Thyroid gland (tissue), 4 donors: ENCODE results near the gene ENAH. TPM values are rescaled to one million over a fixed set of nuclear protein-coding genes. Genes with fewer than 3 reads are reported as not detected.

Experiments
- DNase-seq, 2 donors: peaks; one replicate each; pipeline ENCODE4 v3.0.0-alpha.2; 2019
- H3K27ac ChIP-seq, 3 donors: fragments of 200-600 bp; sonication (generic); 1 replicate in 2 of 3; 2 replicates in 1 of 3; pipeline ENCODE4 v1.5.1; 2016 to 2019; ENCODE audit warnings: mild to moderate bottlenecking in 1 of 3, moderate library complexity in 1 of 3
- H3K27me3 ChIP-seq: fragments of 200-600 bp; sonication (generic); one replicate; pipeline ENCODE4 v1.5.1; 2019
- H3K36me3 ChIP-seq, 2 donors: fragments of 200-600 bp; sonication (generic); one replicate each; pipeline ENCODE4 v1.5.1; 2016 to 2019
- H3K4me1 ChIP-seq, 2 donors: fragments of 200-600 bp; sonication (generic); one replicate each; pipeline ENCODE4 v1.5.1; 2017 to 2019
- H3K4me3 ChIP-seq, 3 donors: fragments of 200-600 bp; sonication (generic); replicated peaks in 1 of 3; 1 replicate in 2 of 3; 2 replicates in 1 of 3; pipeline ENCODE4 v1.5.1; 2016; ENCODE audit warnings: mild to moderate bottlenecking in 1 of 3
- H3K9me3 ChIP-seq: fragments of 200-600 bp; sonication (generic); one replicate; pipeline ENCODE4 v1.5.1; 2017
- CTCF ChIP-seq, 6 experiments: fragments of 200-600 bp in 3 of 6; fragments of 450-650 bp in 3 of 6; sonication (generic) in 3 of 6; IDR thresholded peaks; one replicate each; pipeline ENCODE4 v1.5.1; 2016 to 2019; ENCODE audit warnings: antibody characterized with exemption in 6 of 6, mild to moderate bottlenecking in 2 of 6, inconsistent platforms in 1 of 6, moderate library complexity in 1 of 6
- POLR2A ChIP-seq, 2 donors: fragments of 450-650 bp; IDR thresholded peaks; one replicate each; pipeline ENCODE4 v1.6.1; 2017; ENCODE audit warnings: antibody characterized with exemption in 2 of 2, mild to moderate bottlenecking in 2 of 2, moderate library complexity in 1 of 2
- WGBS, 2 donors: methylation state at CpG; one replicate each; pipeline ENCODE4 v1.1.5; 2017; 5-methylcytosine and 5-hydroxymethylcytosine counted together
- intact Hi-C: fragments of 100-400 bp; cut with DNase I; formaldehyde crosslinking; loops from one replicate; pipeline ENCODE4 v1.15.1; 2023
- total RNA-seq, 4 donors: library from RNA; depleted of rRNA; stranded (reverse); fragments of >200 nt; gene quantifications; one replicate each; pipeline ENCODE4 v1.2.3, GENCODE V29; 2016

The ENAH gene
- total RNA-seq, 4 donors from 2014 or later = 24.5 to 31.4 (median 28.5) TPM

- no peaks in the 10 kb centered on the region for H3K27me3 ChIP-seq
- intact Hi-C loops = no loop called here
- no peak overlapping the region for H3K4me3 ChIP-seq
- H3K9me3 ChIP-seq = no peaks in the 10 kb centered on the region
- no peaks in the 10 kb centered on the region for H3K4me1 ChIP-seq
- no peak overlapping the region for H3K27ac ChIP-seq
- TF ChIP-seq CTCF (IDR thresholded peaks at IDR 0.05) (no peak), POLR2A (IDR thresholded peaks at IDR 0.05) (no peak)
- H3K36me3 ChIP-seq = no peaks in the 10 kb centered on the region
- 97 to 98% methylated on average over 7 of the region's 7 CpGs for WGBS, 2 donors
- DNase-seq = no peak
These were observed 127.5 kb downstream of the ENAH start for GRCh38 chr1:225525377-225525776.

- H3K4me3 ChIP-seq = no peak overlapping the region
- no peaks in the 10 kb centered on the region for H3K27me3 ChIP-seq
- TF ChIP-seq POLR2A (IDR thresholded peaks at IDR 0.05) (no peak), CTCF (IDR thresholded peaks at IDR 0.05) (no peak)
- 95% methylated on average over 6 of the region's 6 CpGs for WGBS, 2 donors
- H3K9me3 ChIP-seq = no peaks in the 10 kb centered on the region
- no peaks in the 10 kb centered on the region for H3K36me3 ChIP-seq
- intact Hi-C loops = no loop called here
- no peak for DNase-seq
- no peaks in the 10 kb centered on the region for H3K4me1 ChIP-seq
- no peak overlapping the region for H3K27ac ChIP-seq
These were observed 128.4 kb downstream of the ENAH start for GRCh38 chr1:225524570-225524969.

GRCh38 chr1:225523263-225523950 lies 129.5 kb downstream of the ENAH start:
- no peaks in the 10 kb centered on the region for H3K4me1 ChIP-seq
- H3K27me3 ChIP-seq = no peaks in the 10 kb centered on the region
- DNase-seq = no peak
- no peak overlapping the region for H3K27ac ChIP-seq
- H3K36me3 ChIP-seq = no peaks in the 10 kb centered on the region
- no peaks in the 10 kb centered on the region for H3K9me3 ChIP-seq
- TF ChIP-seq POLR2A (IDR thresholded peaks at IDR 0.05) = no peak
- no peak for TF ChIP-seq CTCF (IDR thresholded peaks at IDR 0.05)
- WGBS, 2 donors = 79 to 83% methylated on average over 4 of the region's 4 CpGs
- no peak overlapping the region for H3K4me3 ChIP-seq
- intact Hi-C loops = no loop called here

GRCh38 chr1:225522588-225523262 lies 130.2 kb downstream of the ENAH start:
- Histone ChIP-seq H3K9me3 (no peaks in the 10 kb centered on the region), H3K4me3 (no peak overlapping the region), H3K27ac (no peak overlapping the region), H3K27me3 (no peaks in the 10 kb centered on the region), H3K36me3 (no peaks in the 10 kb centered on the region), H3K4me1 (no peaks in the 10 kb centered on the region)
- intact Hi-C loops = no loop called here
- WGBS, 2 donors = 85 to 92% methylated on average over 1 of the region's 1 CpG
- TF ChIP-seq POLR2A (IDR thresholded peaks at IDR 0.05) (no peak), CTCF (IDR thresholded peaks at IDR 0.05) (no peak)
- DNase-seq = no peak

GRCh38 chr1:225520587-225521227 lies 132.2 kb downstream of the ENAH start:
- DNase-seq = no peak
- intact Hi-C loops = no loop called here
- Histone ChIP-seq H3K36me3 (no peaks in the 10 kb centered on the region), H3K4me3 (no peak overlapping the region), H3K4me1 (no peaks in the 10 kb centered on the region), H3K27me3 (no peaks in the 10 kb centered on the region), H3K27ac (no peak overlapping the region), H3K9me3 (no peaks in the 10 kb centered on the region)
- 95 to 96% methylated on average over 7 of the region's 7 CpGs for WGBS, 2 donors
- no peak for TF ChIP-seq CTCF (IDR thresholded peaks at IDR 0.05)
- no peak for TF ChIP-seq POLR2A (IDR thresholded peaks at IDR 0.05)
